Measurements from ENCODE around the gene SCUBE1. TPM values are rescaled to one million over a fixed set of nuclear protein-coding genes. Genes with fewer than 3 reads are reported as not detected.

The SCUBE1 gene
- total and polyA plus RNA-seq, 4 donors, result 0.88 to 18.7 (median 3.5) TPM

DNA sequence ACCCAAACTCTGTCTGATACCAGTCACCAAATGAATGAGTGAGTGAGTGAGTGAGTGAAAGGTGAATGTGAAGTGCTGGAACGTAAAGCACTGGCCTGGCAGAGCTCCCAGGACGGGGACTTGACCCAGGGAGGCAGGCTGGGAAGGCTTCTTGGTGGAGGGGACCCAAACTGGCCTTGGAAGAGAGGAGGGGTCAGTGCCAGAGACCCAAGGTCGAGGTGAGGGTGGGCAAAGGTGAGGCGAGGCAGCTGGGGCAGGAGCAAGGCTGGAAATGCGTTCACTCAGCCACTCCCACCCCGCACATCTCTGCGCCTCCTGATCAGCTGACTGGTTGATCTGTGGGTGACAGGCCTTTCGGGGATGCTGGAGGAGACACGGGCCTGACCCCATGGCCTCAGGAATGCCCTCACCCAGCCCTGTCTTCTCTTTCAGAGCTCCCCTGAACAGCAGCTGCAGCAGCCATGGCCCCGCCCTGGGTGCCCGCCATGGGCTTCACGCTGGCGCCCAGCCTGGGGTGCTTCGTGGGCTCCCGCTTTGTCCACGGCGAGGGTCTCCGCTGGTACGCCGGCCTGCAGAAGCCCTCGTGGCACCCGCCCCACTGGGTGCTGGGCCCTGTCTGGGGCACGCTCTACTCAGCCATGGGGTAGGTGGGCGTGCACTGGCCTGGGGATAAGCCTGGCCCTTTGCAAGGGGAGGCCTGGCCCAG is 184.2 kb downstream of the SCUBE1 start:
- DNase-seq (no peak), ATAC-seq (ENCODE audit: low FRiP score) (no peak)
- Histone ChIP-seq H3K4me3 (ENCODE audit: low read length in 2 of 2) (no peak overlapping the region), H3K4me1 (ENCODE audit: control insufficient read depth in 1 of 2, insufficient read depth in 2 of 2, low read length in 2 of 2) (no peaks in the 10 kb centered on the region), H3K27me3 (ENCODE audit: control insufficient read depth in 1 of 2, insufficient read depth in 2 of 2, low read length in 1 of 2) (no peaks in the 10 kb centered on the region), H3K27ac (ENCODE audit: low read depth in 1 of 2, low read length in 2 of 2) (no peak overlapping the region), H3K9me3 (ENCODE audit: control insufficient read depth, low read length) (no peaks in the 10 kb centered on the region), H3K36me3 (ENCODE audit: control insufficient read depth in 1 of 2, insufficient read depth in 2 of 2, low read length in 1 of 2) (peaks cover 0 to 1% of the 10 kb centered on the region in 2 donors)
- 90 to 91% methylated on average over 24 of the region's 24 CpGs for WGBS, 2 donors
- intact Hi-C loops (cut with DNase I), result no loop called here

DNA sequence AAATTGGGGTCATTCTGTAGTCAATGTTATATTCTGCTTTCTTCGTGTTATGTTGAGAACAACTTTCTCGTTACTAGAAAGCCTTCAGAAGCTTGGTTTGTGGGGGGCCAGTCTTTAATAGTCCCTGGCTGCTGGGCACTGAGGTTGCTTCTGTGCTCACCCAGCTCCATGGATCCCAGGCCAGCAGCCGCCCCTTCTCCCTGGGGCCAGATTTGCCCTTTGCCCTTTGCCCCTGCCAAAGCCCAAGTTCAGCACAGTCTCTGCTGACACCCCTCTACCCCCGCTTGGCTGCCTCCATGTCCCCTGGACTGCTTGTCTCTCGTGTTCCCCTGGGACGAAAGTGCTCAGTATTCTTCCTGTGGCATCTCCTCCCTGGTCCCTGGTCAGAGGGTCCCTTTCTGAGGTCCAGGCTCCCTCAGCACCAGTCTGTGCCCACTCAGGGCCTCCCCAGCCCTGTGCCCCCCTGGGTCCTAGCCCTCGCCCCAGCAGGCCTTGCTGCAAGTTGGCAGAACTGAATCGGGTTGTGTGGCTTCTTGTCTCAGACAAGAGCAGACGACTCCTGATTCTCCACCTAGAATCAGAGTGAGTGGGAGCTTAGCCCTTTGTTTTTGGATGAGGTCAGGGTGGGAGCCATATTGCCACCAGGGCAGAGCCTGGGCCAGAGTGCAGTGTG is 185.2 kb downstream of the SCUBE1 start:
- 80% methylated on average over 9 of the region's 9 CpGs for WGBS, 2 donors
- DNase-seq, result no peak
- Histone ChIP-seq H3K27me3 (ENCODE audit: control insufficient read depth in 1 of 2, insufficient read depth in 2 of 2, low read length in 1 of 2) (no peaks in the 10 kb centered on the region), H3K4me1 (ENCODE audit: control insufficient read depth in 1 of 2, insufficient read depth in 2 of 2, low read length in 2 of 2) (no peaks in the 10 kb centered on the region), H3K9me3 (ENCODE audit: control insufficient read depth, low read length) (no peaks in the 10 kb centered on the region), H3K27ac (ENCODE audit: low read depth in 1 of 2, low read length in 2 of 2) (no peak overlapping the region), H3K4me3 (ENCODE audit: low read length in 2 of 2) (no peak overlapping the region), H3K36me3 (ENCODE audit: control insufficient read depth in 1 of 2, insufficient read depth in 2 of 2, low read length in 1 of 2) (peaks cover 0 to 1% of the 10 kb centered on the region in 2 donors)
- intact Hi-C loops (cut with DNase I), result no loop called here
- ATAC-seq (ENCODE audit: low FRiP score), result no peak

DNA sequence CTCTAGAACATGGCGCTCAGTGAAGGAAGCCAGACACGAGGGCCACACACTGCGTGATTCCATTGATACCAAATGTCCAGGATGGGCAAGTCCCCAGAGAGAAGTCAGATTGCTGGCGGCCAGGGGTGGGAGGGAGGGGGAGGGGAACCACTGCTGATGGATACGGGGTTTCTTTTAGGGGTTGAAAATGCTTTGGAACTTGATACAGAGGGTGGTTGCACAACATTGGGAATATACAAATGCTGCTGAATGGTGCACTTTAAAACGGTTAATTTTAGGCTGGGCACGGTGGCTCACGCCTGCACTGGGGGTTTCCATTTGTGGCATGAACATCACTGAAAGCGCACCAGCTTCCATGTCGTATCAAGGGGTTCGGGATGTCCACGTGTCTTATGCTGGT is 186.8 kb downstream of the SCUBE1 start:
- DNase-seq (no peak), ATAC-seq (ENCODE audit: low FRiP score) (no peak)
- Histone ChIP-seq H3K36me3 (ENCODE audit: control insufficient read depth in 1 of 2, insufficient read depth in 2 of 2, low read length in 1 of 2) (no peaks in the 10 kb centered on the region), H3K4me1 (ENCODE audit: control insufficient read depth in 1 of 2, insufficient read depth in 2 of 2, low read length in 2 of 2) (no peaks in the 10 kb centered on the region), H3K9me3 (ENCODE audit: control insufficient read depth, low read length) (no peaks in the 10 kb centered on the region), H3K27me3 (ENCODE audit: control insufficient read depth in 1 of 2, insufficient read depth in 2 of 2, low read length in 1 of 2) (no peaks in the 10 kb centered on the region), H3K27ac (ENCODE audit: low read depth in 1 of 2, low read length in 2 of 2) (no peak overlapping the region), H3K4me3 (ENCODE audit: low read length in 2 of 2) (no peak overlapping the region)
- WGBS, 2 donors, result 87 to 88% methylated on average over 12 of the region's 12 CpGs
- intact Hi-C loops (cut with DNase I), result no loop called here

DNA sequence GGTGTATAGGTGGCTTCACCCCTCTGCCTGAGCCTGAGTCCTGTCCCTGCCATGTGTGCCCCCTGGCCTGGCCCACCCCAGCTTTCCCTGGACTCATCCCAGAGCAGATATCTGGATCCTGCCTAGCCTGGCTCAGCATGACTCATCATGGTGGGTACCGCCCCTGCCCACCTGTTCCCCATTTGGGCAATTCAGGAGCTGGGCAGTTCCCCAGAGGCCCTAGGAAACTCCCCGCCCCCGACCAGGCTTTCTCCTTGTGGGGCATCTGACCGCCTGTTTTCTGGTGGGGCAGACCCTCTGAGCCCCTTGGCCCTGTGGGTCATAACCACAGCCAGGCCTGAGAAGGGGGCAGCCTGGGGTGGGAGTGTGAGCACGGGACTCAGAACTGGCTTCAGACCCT is 187.4 kb downstream of the SCUBE1 start:
- intact Hi-C loops (cut with DNase I), result no loop called here
- Histone ChIP-seq H3K4me3 (ENCODE audit: low read length in 2 of 2) (no peak overlapping the region), H3K4me1 (ENCODE audit: control insufficient read depth in 1 of 2, insufficient read depth in 2 of 2, low read length in 2 of 2) (no peaks in the 10 kb centered on the region), H3K27ac (ENCODE audit: low read depth in 1 of 2, low read length in 2 of 2) (no peak overlapping the region), H3K27me3 (ENCODE audit: control insufficient read depth in 1 of 2, insufficient read depth in 2 of 2, low read length in 1 of 2) (no peaks in the 10 kb centered on the region), H3K36me3 (ENCODE audit: control insufficient read depth in 1 of 2, insufficient read depth in 2 of 2, low read length in 1 of 2) (no peaks in the 10 kb centered on the region), H3K9me3 (ENCODE audit: control insufficient read depth, low read length) (no peaks in the 10 kb centered on the region)
- WGBS, 2 donors, result 89 to 90% methylated on average over 5 of the region's 5 CpGs
- no peak for DNase-seq
- ATAC-seq (ENCODE audit: low FRiP score), result no peak

DNA sequence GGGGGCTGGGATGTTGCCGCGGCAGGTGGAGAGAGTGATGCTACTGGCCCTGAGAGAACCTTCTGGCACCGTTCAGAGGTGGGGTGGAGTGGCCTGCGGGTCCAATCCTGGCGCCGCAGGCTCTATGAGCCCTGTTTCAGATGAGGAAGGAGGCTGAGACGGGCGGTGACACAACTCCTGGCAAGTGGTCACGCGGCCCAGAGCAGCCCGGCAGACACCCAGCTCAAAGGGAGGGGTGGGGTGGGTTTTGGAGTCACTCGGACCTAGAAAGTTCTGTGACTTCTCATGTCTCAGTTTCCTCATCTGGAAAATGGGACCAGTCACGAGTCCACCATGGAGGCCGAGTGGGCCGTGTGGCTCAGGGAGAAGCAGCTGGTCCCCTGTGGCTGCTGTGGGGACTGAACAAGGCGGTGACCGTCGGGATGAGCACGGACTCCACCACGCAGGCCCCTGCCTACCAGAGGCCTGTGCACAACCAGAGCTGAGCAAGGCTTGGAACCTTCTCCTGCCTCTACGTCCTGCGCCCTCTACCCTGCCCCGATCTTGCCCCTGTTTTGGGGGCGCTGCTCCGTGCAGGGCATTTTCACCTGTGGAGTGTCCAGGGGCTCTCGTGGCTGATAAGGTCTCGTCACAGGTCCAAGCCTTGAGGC is 188.2 kb downstream of the SCUBE1 start:
- H3K27ac ChIP-seq (ENCODE audit: low read depth in 1 of 2, low read length in 2 of 2), result no peak overlapping the region
- peak in 1 of 2 donors; percentile 88 for DNase-seq
- 91 to 95% methylated on average over 25 to 27 of the region's 27 CpGs for WGBS, 2 donors
- H3K27me3 ChIP-seq (ENCODE audit: control insufficient read depth in 1 of 2, insufficient read depth in 2 of 2, low read length in 1 of 2), result no peaks in the 10 kb centered on the region
- no peak overlapping the region for H3K4me3 ChIP-seq (ENCODE audit: low read length in 2 of 2)
- H3K9me3 ChIP-seq (ENCODE audit: control insufficient read depth, low read length), result no peaks in the 10 kb centered on the region
- intact Hi-C loops (cut with DNase I), result no loop called here
- H3K36me3 ChIP-seq (ENCODE audit: control insufficient read depth in 1 of 2, insufficient read depth in 2 of 2, low read length in 1 of 2), result no peaks in the 10 kb centered on the region
- ATAC-seq (ENCODE audit: low FRiP score), result no peak
- H3K4me1 ChIP-seq (ENCODE audit: control insufficient read depth in 1 of 2, insufficient read depth in 2 of 2, low read length in 2 of 2), result no peaks in the 10 kb centered on the region

DNA sequence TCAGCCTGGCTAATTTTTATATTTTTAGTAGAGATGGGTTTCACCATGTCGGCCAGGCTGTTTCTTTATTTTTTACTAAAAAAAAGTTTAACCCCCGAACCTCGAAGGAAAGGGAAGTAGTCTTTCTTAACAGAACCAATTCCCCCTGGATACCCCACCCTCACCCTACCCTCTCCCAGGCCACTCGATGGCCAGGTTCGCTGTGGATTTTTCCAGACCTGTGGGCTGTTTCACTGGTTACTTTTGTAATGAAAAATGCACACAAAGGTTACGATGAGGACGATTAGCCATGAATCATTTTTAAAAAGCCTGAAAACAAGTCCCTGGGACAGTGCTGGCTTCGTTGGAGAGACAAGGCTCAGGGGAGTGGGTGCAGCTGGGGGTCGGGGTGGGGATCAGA is 189.3 kb downstream of the SCUBE1 start:
- ATAC-seq (ENCODE audit: low FRiP score), result no peak
- Histone ChIP-seq H3K36me3 (ENCODE audit: control insufficient read depth in 1 of 2, insufficient read depth in 2 of 2, low read length in 1 of 2) (no peaks in the 10 kb centered on the region), H3K4me1 (ENCODE audit: control insufficient read depth in 1 of 2, insufficient read depth in 2 of 2, low read length in 2 of 2) (no peaks in the 10 kb centered on the region), H3K27me3 (ENCODE audit: control insufficient read depth in 1 of 2, insufficient read depth in 2 of 2, low read length in 1 of 2) (no peaks in the 10 kb centered on the region), H3K4me3 (ENCODE audit: low read length in 2 of 2) (no peak overlapping the region), H3K27ac (ENCODE audit: low read depth in 1 of 2, low read length in 2 of 2) (no peak overlapping the region), H3K9me3 (ENCODE audit: control insufficient read depth, low read length) (no peaks in the 10 kb centered on the region)
- intact Hi-C loops (cut with DNase I), result loop anchor here in 1 of 2 donors (2.0 kb wide), 1 partner anchor 33 kb away; the partner anchor contains the start of gene TTLL12
- no peak for DNase-seq
- 63 to 65% methylated on average over 9 of the region's 9 CpGs for WGBS, 2 donors

DNA sequence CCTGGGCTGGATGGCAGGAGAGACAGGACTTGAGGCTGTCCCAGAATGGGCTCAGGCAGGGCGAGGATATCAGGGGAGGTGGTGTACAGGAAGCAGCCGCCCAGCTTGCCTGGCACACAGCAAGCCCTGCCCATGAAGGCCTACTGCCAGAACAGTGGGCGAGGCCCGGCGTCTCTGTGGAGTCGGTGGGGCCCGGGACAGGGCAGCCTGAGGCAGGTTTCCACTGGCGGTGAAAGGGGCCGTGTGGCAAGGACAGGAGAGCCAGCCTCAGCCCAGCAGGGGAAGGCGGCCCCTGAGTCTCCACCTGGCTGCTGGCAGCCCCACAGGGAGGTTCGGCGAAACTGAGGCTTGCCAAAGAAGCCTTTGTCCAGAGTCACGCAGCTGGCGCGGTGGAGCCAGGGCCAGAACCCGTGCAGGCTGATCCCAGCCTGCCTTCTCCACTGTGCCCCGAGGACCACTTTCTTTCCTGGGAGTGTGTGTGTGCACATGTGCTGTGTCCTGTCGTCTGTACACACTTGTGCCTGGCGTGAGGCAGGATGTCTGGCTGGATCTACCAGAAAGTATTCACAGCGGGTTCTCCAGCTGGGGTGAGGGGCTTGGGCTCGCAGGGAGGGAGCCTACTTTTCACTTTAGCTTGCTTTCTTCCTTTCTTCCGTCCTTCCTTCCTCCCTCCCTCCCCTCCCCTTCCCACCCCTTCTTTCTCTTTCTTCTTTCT is 190.7 kb downstream of the SCUBE1 start:
- peak overlapping the region in 1 of 2 donors; percentile 87 for H3K27ac ChIP-seq (ENCODE audit: low read depth in 1 of 2, low read length in 2 of 2)
- intact Hi-C loops (cut with DNase I), result loop anchor here in 1 of 2 donors (2.0 kb wide), 1 partner anchor 34 kb away; the partner anchor contains the start of gene TTLL12
- peak; percentile 79 for ATAC-seq (ENCODE audit: low FRiP score)

DNA sequence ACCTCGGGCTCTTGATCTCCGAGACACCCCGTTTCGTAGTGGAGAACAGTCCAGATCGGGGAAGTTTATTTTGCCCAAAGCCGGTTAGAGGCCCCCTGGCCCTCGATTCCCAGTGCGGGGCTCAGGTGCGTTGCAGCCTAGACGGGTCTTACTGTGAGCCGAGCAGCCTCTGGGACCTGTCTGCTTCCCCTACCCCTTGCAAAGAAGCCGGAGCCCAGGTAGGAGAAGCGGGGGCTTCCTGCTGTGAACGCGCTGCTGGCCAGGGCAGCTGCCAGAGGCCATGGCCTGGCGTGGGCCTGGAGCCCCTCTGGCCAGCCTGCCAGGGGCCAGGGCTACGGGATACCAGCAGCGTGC is 191.2 kb downstream of the SCUBE1 start:
- intact Hi-C loops (cut with DNase I), result loop anchor here in 1 of 2 donors (2.0 kb wide), 1 partner anchor 35 kb away; the partner anchor contains the start of gene TTLL12
- Histone ChIP-seq H3K9me3 (ENCODE audit: control insufficient read depth, low read length) (no peaks in the 10 kb centered on the region), H3K4me3 (ENCODE audit: low read length in 2 of 2) (peak overlapping the region; percentile 68 to 78), H3K4me1 (ENCODE audit: control insufficient read depth in 1 of 2, insufficient read depth in 2 of 2, low read length in 2 of 2) (no peaks in the 10 kb centered on the region), H3K27ac (ENCODE audit: low read depth in 1 of 2, low read length in 2 of 2) (peak overlapping the region in 1 of 2 donors; percentile 87), H3K36me3 (ENCODE audit: control insufficient read depth in 1 of 2, insufficient read depth in 2 of 2, low read length in 1 of 2) (no peaks in the 10 kb centered on the region), H3K27me3 (ENCODE audit: control insufficient read depth in 1 of 2, insufficient read depth in 2 of 2, low read length in 1 of 2) (no peaks in the 10 kb centered on the region)
- DNase-seq (no peak), ATAC-seq (ENCODE audit: low FRiP score) (no peak)
- WGBS, 2 donors, result 1 to 5% methylated on average over 18 of the region's 18 CpGs

More for the DNA sequence above, 190.7 kb downstream of the SCUBE1 start:
- H3K9me3 ChIP-seq (ENCODE audit: control insufficient read depth, low read length), result no peaks in the 10 kb centered on the region
- no peaks in the 10 kb centered on the region for H3K4me1 ChIP-seq (ENCODE audit: control insufficient read depth in 1 of 2, insufficient read depth in 2 of 2, low read length in 2 of 2)
- peak overlapping the region; percentile 68 to 78 for H3K4me3 ChIP-seq (ENCODE audit: low read length in 2 of 2)
- 1 to 2% methylated on average over 22 of the region's 22 CpGs for WGBS, 2 donors
- peak; percentile 90 for DNase-seq
- no peaks in the 10 kb centered on the region for H3K27me3 ChIP-seq (ENCODE audit: control insufficient read depth in 1 of 2, insufficient read depth in 2 of 2, low read length in 1 of 2)
- no peaks in the 10 kb centered on the region for H3K36me3 ChIP-seq (ENCODE audit: control insufficient read depth in 1 of 2, insufficient read depth in 2 of 2, low read length in 1 of 2)

All from aorta (tissue), 5 donors.